ENCODE results near the gene HMG20A. TPM values are rescaled to one million over a fixed set of nuclear protein-coding genes. Genes with fewer than 3 reads are reported as not detected.

Gene HMG20A
- total RNA-seq, 1 donor from 2014 or later = 46.5 TPM

DNA sequence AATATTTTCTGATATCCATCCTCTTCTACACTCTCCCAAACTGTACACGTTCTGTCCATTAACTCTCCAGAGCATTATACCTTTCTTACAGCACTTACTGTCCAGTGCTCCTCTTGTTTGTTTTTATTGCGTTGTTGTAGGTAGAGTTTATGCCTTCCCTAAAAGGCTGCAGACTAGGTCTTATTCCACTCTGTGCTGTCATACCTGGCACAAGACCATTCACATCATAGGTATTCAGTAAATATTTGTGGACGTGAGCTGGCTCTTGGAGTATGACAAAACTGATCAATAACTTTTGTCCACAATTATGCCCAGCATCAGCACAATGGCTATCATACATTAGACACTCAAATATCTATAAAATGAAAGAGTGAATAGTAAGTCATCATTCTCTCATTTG, 4.4 kb downstream of the HMG20A start:
- no peak overlapping the region for H3K4me3 Mint-ChIP-seq
- peaks cover 4% of the 10 kb centered on the region for H3K36me3 Mint-ChIP-seq (ENCODE audit: low read depth)
- intact Hi-C loops (cut with micrococcal nuclease) = no loop called here
- H3K4me1 Mint-ChIP-seq (ENCODE audit: low read depth) = peaks cover 62% of the 10 kb centered on the region
- DNase-seq (ENCODE audit: low spot score) = no peak
- H3K9me3 Mint-ChIP-seq = no peaks in the 10 kb centered on the region
- no peak overlapping the region for H3K27ac Mint-ChIP-seq
- H3K27me3 Mint-ChIP-seq (ENCODE audit: insufficient read depth) = no peaks in the 10 kb centered on the region

DNA sequence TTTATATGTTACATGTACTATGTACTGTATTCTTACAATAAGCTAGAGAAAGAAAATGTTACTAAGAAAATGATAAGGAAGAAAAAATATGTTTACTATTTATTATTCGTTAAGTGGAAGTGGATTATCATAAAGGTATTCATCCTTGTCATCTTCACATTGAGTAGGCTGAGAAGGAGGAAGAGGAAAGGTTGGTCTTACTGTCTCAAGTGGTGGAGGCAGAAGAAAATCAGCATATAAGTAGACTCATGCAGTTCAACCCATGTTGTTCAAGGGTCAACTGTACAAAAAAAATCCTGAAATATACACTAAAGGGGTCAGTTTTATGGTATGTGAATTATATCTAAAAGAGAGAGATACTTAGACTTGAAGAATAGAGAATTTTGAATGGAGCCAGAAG, 5.7 kb downstream of the HMG20A start:
- intact Hi-C loops (cut with micrococcal nuclease) = no loop called here
- Mint-ChIP-seq H3K27ac (no peak overlapping the region), H3K27me3 (ENCODE audit: insufficient read depth) (no peaks in the 10 kb centered on the region), H3K36me3 (ENCODE audit: low read depth) (peaks cover 4% of the 10 kb centered on the region), H3K4me1 (ENCODE audit: low read depth) (peaks cover 64% of the 10 kb centered on the region), H3K9me3 (no peaks in the 10 kb centered on the region), H3K4me3 (no peak overlapping the region)
- DNase-seq (ENCODE audit: low spot score) = no peak

DNA sequence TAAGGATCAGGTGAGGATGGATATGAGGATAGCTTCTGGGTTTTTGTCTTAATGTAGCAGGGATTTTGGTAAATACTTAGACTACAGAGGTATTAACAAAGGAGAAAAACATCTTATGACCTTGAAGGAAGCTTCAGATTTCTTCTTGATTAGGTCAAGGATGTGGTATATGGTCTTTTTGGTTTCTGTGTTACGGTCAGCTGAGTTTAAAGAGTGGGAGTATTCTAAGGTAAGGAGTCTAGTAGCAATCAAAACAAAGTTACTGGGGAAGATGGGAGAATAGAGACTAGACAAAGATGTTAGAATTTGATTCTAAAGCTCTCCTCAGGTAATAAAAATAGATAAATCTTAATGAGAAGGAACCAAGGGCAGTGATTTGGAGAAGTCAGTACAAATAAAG, 6.2 kb downstream of the HMG20A start:
- no peaks in the 10 kb centered on the region for H3K9me3 Mint-ChIP-seq
- H3K27me3 Mint-ChIP-seq (ENCODE audit: insufficient read depth) = no peaks in the 10 kb centered on the region
- H3K4me1 Mint-ChIP-seq (ENCODE audit: low read depth) = peaks cover 59% of the 10 kb centered on the region
- H3K27ac Mint-ChIP-seq = no peak overlapping the region
- DNase-seq (ENCODE audit: low spot score) = no peak
- intact Hi-C loops (cut with micrococcal nuclease) = no loop called here
- no peak overlapping the region for H3K4me3 Mint-ChIP-seq
- H3K36me3 Mint-ChIP-seq (ENCODE audit: low read depth) = peaks cover 4% of the 10 kb centered on the region

DNA sequence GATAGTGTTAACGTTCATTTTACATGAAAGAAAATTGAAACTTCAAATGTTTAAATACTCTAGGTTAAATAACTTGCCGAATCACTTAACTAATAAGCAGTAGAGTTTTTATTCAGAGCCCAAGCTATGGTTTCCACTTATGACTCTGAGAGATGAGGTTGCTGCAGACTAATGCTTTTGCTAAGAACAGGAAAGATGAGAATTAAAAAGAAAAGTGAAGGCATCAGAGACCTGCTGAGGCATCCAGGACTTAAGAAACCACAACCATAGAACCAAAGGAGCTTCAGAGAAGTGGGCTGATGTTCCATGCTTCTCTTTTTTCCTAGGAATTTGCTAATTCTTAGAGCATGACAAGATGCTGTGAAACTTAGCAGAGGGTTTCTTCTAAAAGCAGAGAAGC, 9.5 kb downstream of the HMG20A start:
- H3K27me3 Mint-ChIP-seq (ENCODE audit: insufficient read depth) = no peaks in the 10 kb centered on the region
- H3K9me3 Mint-ChIP-seq = no peaks in the 10 kb centered on the region
- peak overlapping the region; percentile 30 for H3K27ac Mint-ChIP-seq
- DNase-seq (ENCODE audit: low spot score) = no peak
- peaks cover 2% of the 10 kb centered on the region for H3K36me3 Mint-ChIP-seq (ENCODE audit: low read depth)
- peaks cover 34% of the 10 kb centered on the region for H3K4me1 Mint-ChIP-seq (ENCODE audit: low read depth)
- intact Hi-C loops (cut with micrococcal nuclease) = loop anchor here (1.0 to 5.0 kb wide), 2 partner anchors 10 to 1963 kb away; partner anchors contain the start of genes HMG20A and PEAK1
- no peak overlapping the region for H3K4me3 Mint-ChIP-seq

DNA sequence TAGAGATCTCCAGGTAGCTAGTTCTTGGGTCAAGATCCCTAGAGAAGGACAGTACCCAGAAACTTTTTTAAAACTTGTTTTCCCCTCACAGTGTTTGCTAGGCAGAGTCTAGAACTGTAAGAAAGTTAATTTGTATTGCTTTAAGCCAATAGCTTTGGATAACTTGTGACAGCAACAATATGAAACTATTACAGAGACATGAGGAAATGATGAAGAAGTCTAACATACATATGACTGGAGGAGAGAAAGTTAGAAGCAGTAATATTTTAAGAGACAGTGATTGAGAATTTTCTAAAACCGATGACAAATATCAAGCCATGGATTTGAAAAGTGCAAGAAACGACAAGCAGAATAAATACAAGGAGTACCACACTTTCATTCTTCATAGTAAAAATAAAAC, 10.0 kb downstream of the HMG20A start:
- H3K27ac Mint-ChIP-seq = peak overlapping the region; percentile 30
- peaks cover 2% of the 10 kb centered on the region for H3K36me3 Mint-ChIP-seq (ENCODE audit: low read depth)
- DNase-seq (ENCODE audit: low spot score) = no peak
- peaks cover 30% of the 10 kb centered on the region for H3K4me1 Mint-ChIP-seq (ENCODE audit: low read depth)
- no peak overlapping the region for H3K4me3 Mint-ChIP-seq
- intact Hi-C loops (cut with micrococcal nuclease) = loop anchor here (1.0 to 5.0 kb wide), 2 partner anchors 10 to 1963 kb away; partner anchors contain the start of genes HMG20A and PEAK1
- no peaks in the 10 kb centered on the region for H3K27me3 Mint-ChIP-seq (ENCODE audit: insufficient read depth)
- H3K9me3 Mint-ChIP-seq = no peaks in the 10 kb centered on the region

DNA sequence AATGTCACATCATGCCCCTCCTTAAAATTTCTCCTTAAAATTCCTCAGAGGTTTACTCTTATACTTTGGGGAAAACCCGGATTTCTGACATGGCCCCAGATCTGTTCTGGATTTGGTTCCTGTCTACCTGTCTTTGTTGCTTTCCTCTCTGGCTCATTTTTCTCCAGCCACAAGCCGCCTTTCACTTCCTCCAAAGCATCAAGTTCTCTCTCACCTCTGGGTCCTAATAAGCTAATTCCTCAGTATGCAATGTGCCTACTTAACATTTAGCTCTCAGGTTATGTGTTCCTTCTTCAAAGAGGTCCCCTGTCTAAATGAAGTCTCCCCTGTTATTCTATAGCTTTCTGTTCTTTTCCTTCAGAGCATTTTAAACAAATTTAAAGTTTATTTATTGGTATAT, 16.1 kb downstream of the HMG20A start:
- H3K9me3 Mint-ChIP-seq = no peaks in the 10 kb centered on the region
- no peak overlapping the region for H3K4me3 Mint-ChIP-seq
- intact Hi-C loops (cut with micrococcal nuclease) = no loop called here
- H3K4me1 Mint-ChIP-seq (ENCODE audit: low read depth) = peaks cover 30% of the 10 kb centered on the region
- H3K27ac Mint-ChIP-seq = no peak overlapping the region
- H3K36me3 Mint-ChIP-seq (ENCODE audit: low read depth) = peaks cover 13% of the 10 kb centered on the region
- DNase-seq (ENCODE audit: low spot score) = no peak
- H3K27me3 Mint-ChIP-seq (ENCODE audit: insufficient read depth) = no peaks in the 10 kb centered on the region

DNA sequence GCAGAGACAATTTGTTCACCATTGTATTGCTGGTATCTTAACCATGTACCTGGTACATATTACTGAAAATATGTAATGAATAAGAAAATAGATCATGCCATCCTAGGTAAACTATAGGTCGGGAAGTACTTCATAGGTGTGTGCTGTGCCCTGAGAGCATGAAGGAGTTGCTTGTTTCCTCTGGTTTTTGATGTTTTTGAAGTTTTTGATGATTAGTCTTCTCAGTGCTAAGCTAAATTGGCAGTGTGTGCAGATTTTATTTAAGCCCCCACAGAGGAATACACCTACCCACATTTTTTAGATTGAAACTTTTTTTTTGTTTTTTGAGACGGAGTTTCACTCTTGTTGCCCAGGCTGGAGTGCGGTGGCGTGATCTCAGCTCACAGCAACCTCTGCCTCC, 16.6 kb downstream of the HMG20A start:
- H3K27ac Mint-ChIP-seq = no peak overlapping the region
- H3K36me3 Mint-ChIP-seq (ENCODE audit: low read depth) = peaks cover 13% of the 10 kb centered on the region
- H3K4me3 Mint-ChIP-seq = no peak overlapping the region
- DNase-seq (ENCODE audit: low spot score) = no peak
- no peaks in the 10 kb centered on the region for H3K27me3 Mint-ChIP-seq (ENCODE audit: insufficient read depth)
- peaks cover 30% of the 10 kb centered on the region for H3K4me1 Mint-ChIP-seq (ENCODE audit: low read depth)
- intact Hi-C loops (cut with micrococcal nuclease) = no loop called here
- H3K9me3 Mint-ChIP-seq = no peaks in the 10 kb centered on the region

DNA sequence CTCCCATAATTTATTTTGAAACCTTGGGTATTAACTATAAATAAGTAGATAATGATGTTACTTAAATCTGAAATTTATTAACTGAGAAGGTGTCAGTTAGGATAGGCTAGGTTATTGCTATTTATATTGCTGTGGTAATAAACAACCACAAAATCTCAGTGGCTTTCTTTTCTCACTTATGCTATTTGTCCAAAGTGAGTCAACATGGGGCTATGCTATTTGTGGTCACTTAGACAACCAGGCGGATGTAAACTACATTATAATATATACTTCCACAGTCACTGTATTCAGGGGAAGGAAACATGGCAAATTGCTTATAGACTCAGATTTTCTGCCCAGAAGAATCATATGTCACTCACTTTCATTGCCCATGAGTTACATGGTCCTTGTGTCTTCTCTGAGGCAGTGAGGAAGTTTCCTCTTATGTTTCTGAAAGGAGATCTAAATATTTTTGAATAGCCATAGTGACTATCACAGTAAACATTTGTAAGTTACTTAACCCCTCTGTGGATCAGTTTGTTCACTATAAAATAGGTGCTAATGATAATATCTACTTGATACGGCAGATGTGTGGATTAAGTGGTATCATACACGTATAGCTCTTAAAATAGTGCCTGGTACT, 19.8 kb downstream of the HMG20A start:
- Mint-ChIP-seq H3K27me3 (ENCODE audit: insufficient read depth) (no peaks in the 10 kb centered on the region), H3K4me3 (no peak overlapping the region), H3K9me3 (no peaks in the 10 kb centered on the region), H3K36me3 (ENCODE audit: low read depth) (peaks cover 11% of the 10 kb centered on the region), H3K4me1 (ENCODE audit: low read depth) (peaks cover 30% of the 10 kb centered on the region), H3K27ac (no peak overlapping the region)
- intact Hi-C loops (cut with micrococcal nuclease) = no loop called here
- DNase-seq (ENCODE audit: low spot score) = no peak

DNA sequence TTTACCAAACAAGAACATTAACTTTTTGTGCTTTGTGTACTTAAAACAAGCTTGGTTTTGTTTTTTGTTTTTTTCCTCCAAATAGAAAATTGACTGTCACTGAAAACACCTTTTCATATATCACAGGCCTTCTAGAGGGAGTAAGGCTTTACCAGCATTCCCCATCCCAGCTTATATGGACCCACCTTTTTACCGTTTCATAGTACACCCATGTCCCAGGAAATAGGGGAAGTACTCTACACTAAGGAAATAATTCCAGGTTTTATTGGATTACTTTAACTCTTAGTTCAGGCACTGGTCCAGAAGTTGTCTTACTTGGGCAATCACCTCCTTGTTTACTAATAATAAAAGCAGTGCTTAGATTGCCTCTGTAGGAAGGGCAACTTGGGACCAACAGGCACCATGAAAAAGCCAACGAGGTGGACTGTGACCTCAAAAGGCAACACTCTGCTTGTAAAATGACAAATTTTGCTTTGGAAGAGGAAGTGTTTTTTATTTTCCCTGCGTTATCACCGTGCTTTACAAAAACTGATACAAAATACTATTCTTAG, 26.2 kb downstream of the HMG20A start:
- Mint-ChIP-seq H3K27ac (no peak overlapping the region), H3K4me3 (no peak overlapping the region), H3K36me3 (ENCODE audit: low read depth) (peaks cover 17% of the 10 kb centered on the region), H3K4me1 (ENCODE audit: low read depth) (no peaks in the 10 kb centered on the region), H3K9me3 (no peaks in the 10 kb centered on the region), H3K27me3 (ENCODE audit: insufficient read depth) (no peaks in the 10 kb centered on the region)
- DNase-seq (ENCODE audit: low spot score) = no peak
- intact Hi-C loops (cut with micrococcal nuclease) = no loop called here

DNA sequence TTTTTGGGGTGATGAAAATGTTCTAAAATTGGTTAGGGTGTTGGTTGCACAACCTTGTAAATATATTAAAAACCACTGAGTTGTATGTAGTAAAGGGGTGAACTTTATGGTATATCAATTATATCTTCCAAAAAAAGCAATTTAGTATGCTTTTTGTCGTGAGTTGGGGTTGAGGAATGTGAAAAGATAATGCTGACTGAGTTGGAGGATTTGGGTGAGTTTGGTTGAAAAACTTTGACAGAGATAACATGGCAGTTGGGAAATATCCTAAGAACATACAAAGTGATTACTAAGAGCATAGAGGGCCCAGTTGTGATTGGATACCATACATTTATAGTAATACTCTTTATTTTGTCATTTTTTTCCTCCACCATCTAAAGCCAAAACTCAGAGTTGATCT, 33.6 kb downstream of the HMG20A start:
- H3K27me3 Mint-ChIP-seq (ENCODE audit: insufficient read depth) = no peaks in the 10 kb centered on the region
- H3K36me3 Mint-ChIP-seq (ENCODE audit: low read depth) = peaks cover 11% of the 10 kb centered on the region
- H3K4me3 Mint-ChIP-seq = no peak overlapping the region
- H3K4me1 Mint-ChIP-seq (ENCODE audit: low read depth) = peaks cover 24% of the 10 kb centered on the region
- no peak for DNase-seq (ENCODE audit: low spot score)
- intact Hi-C loops (cut with micrococcal nuclease) = no loop called here
- H3K9me3 Mint-ChIP-seq = no peaks in the 10 kb centered on the region
- H3K27ac Mint-ChIP-seq = no peak overlapping the region

DNA sequence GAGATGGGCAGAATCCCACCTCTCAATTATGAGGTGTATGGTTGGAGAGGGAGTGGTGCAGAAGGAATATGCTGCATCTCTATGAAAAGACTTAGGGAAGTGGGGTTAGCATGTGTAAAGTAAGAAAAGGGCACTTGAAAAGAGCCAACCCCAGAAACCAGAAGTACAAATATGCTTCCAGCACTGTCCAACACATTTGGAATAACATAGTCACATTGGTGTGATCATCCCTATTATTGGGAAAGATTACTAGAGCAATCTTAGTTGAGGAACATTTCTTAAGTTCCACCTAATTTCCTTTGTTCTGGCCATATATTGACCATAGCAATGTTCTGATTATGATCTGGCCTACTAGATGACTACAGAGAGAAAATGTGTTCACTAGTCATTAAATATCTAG, 34.3 kb downstream of the HMG20A start:
- no peak for DNase-seq (ENCODE audit: low spot score)
- no peak overlapping the region for H3K27ac Mint-ChIP-seq
- peaks cover 26% of the 10 kb centered on the region for H3K4me1 Mint-ChIP-seq (ENCODE audit: low read depth)
- H3K9me3 Mint-ChIP-seq = no peaks in the 10 kb centered on the region
- no peak overlapping the region for H3K4me3 Mint-ChIP-seq
- no peaks in the 10 kb centered on the region for H3K27me3 Mint-ChIP-seq (ENCODE audit: insufficient read depth)
- H3K36me3 Mint-ChIP-seq (ENCODE audit: low read depth) = peaks cover 15% of the 10 kb centered on the region
- intact Hi-C loops (cut with micrococcal nuclease) = loop anchor here (5.0 kb wide), 1 partner anchor 33 kb away; the partner anchor contains the start of genes HMG20A and PEAK1

DNA sequence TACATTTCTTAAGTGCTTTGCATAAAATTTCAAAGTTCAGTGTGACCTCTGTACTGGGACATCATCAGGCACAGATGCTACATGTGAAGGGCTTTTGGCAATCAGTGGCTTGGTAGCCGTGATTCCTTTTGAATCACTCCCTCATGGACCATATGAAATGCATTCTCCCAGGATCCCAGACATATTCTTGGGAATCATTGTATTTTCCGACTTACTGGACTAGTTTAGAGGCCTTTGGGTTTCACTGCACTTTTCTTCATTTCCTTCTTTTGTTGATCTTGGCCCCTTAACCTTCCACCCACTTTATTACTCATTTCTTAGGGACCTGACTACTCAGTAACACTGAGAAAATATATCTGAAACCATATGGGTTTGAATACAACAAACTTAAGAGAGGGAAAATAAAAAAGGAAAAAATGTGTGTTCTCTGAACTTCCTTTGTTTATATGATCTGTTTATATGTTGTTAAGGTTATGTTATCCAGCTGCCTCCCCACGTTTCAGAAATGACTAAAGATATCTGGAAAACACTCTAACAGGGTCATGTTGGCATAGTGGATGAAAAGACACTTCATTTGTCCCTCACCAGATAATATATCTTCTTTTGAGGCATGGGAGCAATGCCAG, 35.1 kb downstream of the HMG20A start:
- Mint-ChIP-seq H3K27me3 (ENCODE audit: insufficient read depth) (no peaks in the 10 kb centered on the region), H3K4me3 (no peak overlapping the region), H3K4me1 (ENCODE audit: low read depth) (peaks cover 26% of the 10 kb centered on the region), H3K36me3 (ENCODE audit: low read depth) (peaks cover 22% of the 10 kb centered on the region), H3K9me3 (no peaks in the 10 kb centered on the region), H3K27ac (peak overlapping the region; percentile 59)
- intact Hi-C loops (cut with micrococcal nuclease) = loop anchor here (5.0 kb wide), 1 partner anchor 34 kb away; the partner anchor contains the start of genes HMG20A and PEAK1
- DNase-seq (ENCODE audit: low spot score) = no peak

DNA sequence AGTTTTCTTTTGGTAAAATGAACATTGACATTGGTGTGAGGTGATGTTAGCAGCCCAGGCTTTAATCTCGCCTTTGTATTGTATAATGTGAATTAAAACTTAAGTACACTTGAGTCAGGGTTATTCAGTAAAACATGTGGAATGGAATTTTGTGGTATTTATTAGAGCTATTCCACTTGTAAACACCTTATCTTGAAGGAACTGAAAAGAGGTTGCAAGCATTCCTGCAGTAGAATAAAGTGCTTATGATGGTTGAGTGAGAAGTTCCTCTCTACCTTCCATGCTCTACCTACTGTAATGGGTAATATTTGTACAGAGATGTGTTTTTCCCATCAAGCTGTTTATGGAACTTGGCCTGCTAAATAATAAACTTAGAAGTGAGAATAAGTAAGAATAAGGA, 36.1 kb downstream of the HMG20A start:
- DNase-seq (ENCODE audit: low spot score) = no peak
- H3K36me3 Mint-ChIP-seq (ENCODE audit: low read depth) = peaks cover 21% of the 10 kb centered on the region
- no peaks in the 10 kb centered on the region for H3K9me3 Mint-ChIP-seq
- intact Hi-C loops (cut with micrococcal nuclease) = loop anchor here (5.0 kb wide), 1 partner anchor 34 kb away; the partner anchor contains the start of genes HMG20A and PEAK1
- no peak overlapping the region for H3K4me3 Mint-ChIP-seq
- H3K27ac Mint-ChIP-seq = no peak overlapping the region
- peaks cover 26% of the 10 kb centered on the region for H3K4me1 Mint-ChIP-seq (ENCODE audit: low read depth)
- no peaks in the 10 kb centered on the region for H3K27me3 Mint-ChIP-seq (ENCODE audit: insufficient read depth)
